Measurements from ENCODE around the gene MYOG.

- TF ChIP-seq POLR2A (IDR thresholded peaks at IDR 0.05) (no peak), POLR2AphosphoS5 (IDR thresholded peaks at IDR 0.05) (no peak), EP300 (IDR thresholded peaks at IDR 0.05; ENCODE audit: low read depth) (no peak)
- TF ChIP-seq, protein P1, sequence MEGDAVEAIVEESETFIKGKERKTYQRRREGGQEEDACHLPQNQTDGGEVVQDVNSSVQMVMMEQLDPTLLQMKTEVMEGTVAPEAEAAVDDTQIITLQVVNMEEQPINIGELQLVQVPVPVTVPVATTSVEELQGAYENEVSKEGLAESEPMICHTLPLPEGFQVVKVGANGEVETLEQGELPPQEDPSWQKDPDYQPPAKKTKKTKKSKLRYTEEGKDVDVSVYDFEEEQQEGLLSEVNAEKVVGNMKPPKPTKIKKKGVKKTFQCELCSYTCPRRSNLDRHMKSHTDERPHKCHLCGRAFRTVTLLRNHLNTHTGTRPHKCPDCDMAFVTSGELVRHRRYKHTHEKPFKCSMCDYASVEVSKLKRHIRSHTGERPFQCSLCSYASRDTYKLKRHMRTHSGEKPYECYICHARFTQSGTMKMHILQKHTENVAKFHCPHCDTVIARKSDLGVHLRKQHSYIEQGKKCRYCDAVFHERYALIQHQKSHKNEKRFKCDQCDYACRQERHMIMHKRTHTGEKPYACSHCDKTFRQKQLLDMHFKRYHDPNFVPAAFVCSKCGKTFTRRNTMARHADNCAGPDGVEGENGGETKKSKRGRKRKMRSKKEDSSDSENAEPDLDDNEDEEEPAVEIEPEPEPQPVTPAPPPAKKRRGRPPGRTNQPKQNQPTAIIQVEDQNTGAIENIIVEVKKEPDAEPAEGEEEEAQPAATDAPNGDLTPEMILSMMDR (IDR thresholded peaks at IDR 0.05): no peak
These were observed 45.1 kb downstream of the MYOG start for GRCh38 chr1:203040513-203041275.

All from transverse colon (tissue), 4 donors.